ENCODE results near the gene CACUL1. TPM values are rescaled to one million over a fixed set of nuclear protein-coding genes. Genes with fewer than 3 reads are reported as not detected.

CACUL1 gene
- total and polyA plus RNA-seq, 2 donors (not counting 3 experiments of a cell fraction or from before 2014, with no cell fraction given): 6.0 to 35.1 TPM

DNA sequence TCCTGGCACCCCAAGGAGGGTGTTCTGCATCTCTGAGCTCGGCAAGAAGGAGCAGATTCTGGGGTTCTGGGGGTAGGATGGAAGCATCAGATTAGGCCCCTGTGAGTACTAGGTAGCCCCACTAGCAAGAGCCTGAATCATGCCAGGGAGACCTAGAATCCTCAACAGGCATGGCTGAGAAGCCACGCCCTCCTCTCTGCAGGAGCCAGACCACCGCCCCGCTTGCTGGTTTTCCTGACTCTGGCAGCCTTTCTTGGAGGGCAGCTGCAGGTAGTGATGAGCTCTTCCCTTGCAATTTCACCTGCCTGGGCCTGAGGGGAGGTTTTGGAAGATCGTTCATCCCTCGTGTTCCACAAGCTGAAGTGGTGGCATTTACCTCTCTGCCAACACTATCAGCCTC, 90.4 kb downstream of the CACUL1 start:
- H3K9ac ChIP-seq (replicated peaks; ENCODE audit: extremely low read depth, insufficient read depth, low read length): no peak overlapping the region
- no peaks in the 10 kb centered on the region for H4K20me1 ChIP-seq (replicated peaks; ENCODE audit: control insufficient read depth, extremely low read depth, insufficient read depth, low read length)
- dilution Hi-C loops (cut with MboI; ENCODE audit: extremely low pct_ligation_motif_present, low sequenced_read_pairs) (no loop called here), intact Hi-C loops (cut with micrococcal nuclease) (no loop called here)
- no peak overlapping the region for H3K4me2 ChIP-seq (ENCODE audit: insufficient read depth, low read length)
- no TSS peak for BruUV-seq (replicated peaks)
- TF ChIP-seq POLR2AphosphoS5 (IDR thresholded peaks at IDR 0.05; ENCODE audit: insufficient read depth, low read depth, low read length) (no peak), POLR2A (IDR thresholded peaks at IDR 0.05; ENCODE audit: low read depth, low read length) (no peak), FOS (IDR thresholded peaks at IDR 0.05; ENCODE audit: borderline replicate concordance, insufficient read depth, low read length) (no peak), GATA2 (IDR thresholded peaks at IDR 0.05; ENCODE audit: insufficient read depth, insufficient read length, low read depth, low read length) (no peak), MYC (IDR thresholded peaks at IDR 0.05; ENCODE audit: low read depth, low read length) (no peak), EZH2 (IDR thresholded peaks at IDR 0.05; ENCODE audit: borderline replicate concordance, low read depth, low read length, severe bottlenecking) (no peak), JUN (IDR thresholded peaks at IDR 0.05; ENCODE audit: borderline replicate concordance, insufficient read depth, insufficient read length, low read depth) (no peak)
- TF ChIP-seq, protein P1, sequence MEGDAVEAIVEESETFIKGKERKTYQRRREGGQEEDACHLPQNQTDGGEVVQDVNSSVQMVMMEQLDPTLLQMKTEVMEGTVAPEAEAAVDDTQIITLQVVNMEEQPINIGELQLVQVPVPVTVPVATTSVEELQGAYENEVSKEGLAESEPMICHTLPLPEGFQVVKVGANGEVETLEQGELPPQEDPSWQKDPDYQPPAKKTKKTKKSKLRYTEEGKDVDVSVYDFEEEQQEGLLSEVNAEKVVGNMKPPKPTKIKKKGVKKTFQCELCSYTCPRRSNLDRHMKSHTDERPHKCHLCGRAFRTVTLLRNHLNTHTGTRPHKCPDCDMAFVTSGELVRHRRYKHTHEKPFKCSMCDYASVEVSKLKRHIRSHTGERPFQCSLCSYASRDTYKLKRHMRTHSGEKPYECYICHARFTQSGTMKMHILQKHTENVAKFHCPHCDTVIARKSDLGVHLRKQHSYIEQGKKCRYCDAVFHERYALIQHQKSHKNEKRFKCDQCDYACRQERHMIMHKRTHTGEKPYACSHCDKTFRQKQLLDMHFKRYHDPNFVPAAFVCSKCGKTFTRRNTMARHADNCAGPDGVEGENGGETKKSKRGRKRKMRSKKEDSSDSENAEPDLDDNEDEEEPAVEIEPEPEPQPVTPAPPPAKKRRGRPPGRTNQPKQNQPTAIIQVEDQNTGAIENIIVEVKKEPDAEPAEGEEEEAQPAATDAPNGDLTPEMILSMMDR (IDR thresholded peaks at IDR 0.05; ENCODE audit: extremely low read depth in 1 of 2, insufficient read depth in 1 of 2, low read depth in 1 of 2, low read length in 2 of 2): no peak
- TF ChIP-seq, protein P2, sequence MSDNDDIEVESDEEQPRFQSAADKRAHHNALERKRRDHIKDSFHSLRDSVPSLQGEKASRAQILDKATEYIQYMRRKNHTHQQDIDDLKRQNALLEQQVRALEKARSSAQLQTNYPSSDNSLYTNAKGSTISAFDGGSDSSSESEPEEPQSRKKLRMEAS (IDR thresholded peaks at IDR 0.05; ENCODE audit: insufficient read depth, insufficient read length): no peak
- FAIRE-seq (no peak), DNase-seq (ENCODE audit: low read depth, low spot score) (no peak)
- no peaks in the 10 kb centered on the region for H3K79me2 ChIP-seq (ENCODE audit: control insufficient read depth, insufficient read depth, low read length)
- ChIA-PET CTCF (interaction anchor here (0.9 kb wide), 1 partner anchor 18 kb away, joined by 4 read pairs; no protein-coding TSS in a partner anchor), POLR2A (no interaction called here)
- H3K27ac ChIP-seq (ENCODE audit: insufficient read depth, low read depth, low read length): no peak overlapping the region
- H3K4me1 ChIP-seq (ENCODE audit: control insufficient read depth, extremely low read depth, insufficient read depth, low read length): no peaks in the 10 kb centered on the region
- no peak overlapping the region for H3K4me3 ChIP-seq (replicated peaks in 1 of 3; ENCODE audit: insufficient read depth in 1 of 3, low read depth in 1 of 3, low read length in 3 of 3)
- no peak overlapping the region for H2AFZ ChIP-seq (ENCODE audit: low read depth, low read length)
- peaks cover 2% of the 10 kb centered on the region in 2 experiments for H3K27me3 ChIP-seq (ENCODE audit: control insufficient read depth in 2 of 2, insufficient read depth in 2 of 2, low read length in 2 of 2)
- no peaks in the 10 kb centered on the region for H3K36me3 ChIP-seq (ENCODE audit: control insufficient read depth in 2 of 2, extremely low read depth in 1 of 2, insufficient read depth in 2 of 2, low read length in 2 of 2)
- no peaks in the 10 kb centered on the region for H3K9me1 ChIP-seq (replicated peaks; ENCODE audit: control insufficient read depth, extremely low read depth, insufficient read depth, low read length)
- H3K9me3 ChIP-seq (replicated peaks; ENCODE audit: control insufficient read depth, insufficient read depth, low read length): no peaks in the 10 kb centered on the region
